SK-N-SH (cell line): ENCODE data around the gene LRRC15.

Experiments
- EP300 ChIP-seq, 2 experiments: IDR thresholded peaks; 2 replicates each; pipeline versions ENCODE4 v1.4.0 to v1.6.1; 2012; ENCODE audit warnings: borderline replicate concordance in 1 of 2, low read depth in 1 of 2, low read length in 1 of 2
- FOSL2 ChIP-seq: IDR thresholded peaks from 2 replicates; pipeline ENCODE4 v1.4.0; 2012; ENCODE audit warnings: low read depth, mild to moderate bottlenecking, moderate library complexity, borderline replicate concordance
- FOXJ3 ChIP-seq: sonication (generic); formaldehyde crosslinking; IDR thresholded peaks from 2 replicates; pipeline ENCODE4 v1.5.1; 2020; ENCODE audit warnings: mild to moderate bottlenecking, missing genetic modification reagents
- POLR2AphosphoS5 ChIP-seq: IDR thresholded peaks from 2 replicates; pipeline ENCODE4 v1.6.1; 2012; ENCODE audit warnings: low read depth, low read length
- RCOR1 ChIP-seq: fragments of 150-350 bp; IDR thresholded peaks from 2 replicates; pipeline ENCODE4 v1.6.1; 2017; ENCODE audit warnings: antibody characterized with exemption, low read length
- TF ChIP-seq, protein P1 (sequence below): fragments of 200-600 bp; sonication (generic); IDR thresholded peaks from 2 replicates; pipeline ENCODE4 v1.6.1; 2017; ENCODE audit warnings: antibody characterized with exemption, mild to moderate bottlenecking, moderate library complexity
- TF ChIP-seq, protein P2 (sequence below): IDR thresholded peaks from 2 replicates; pipeline ENCODE4 v1.6.1; 2012; ENCODE audit warnings: mild to moderate bottlenecking, low read depth, low read length, moderate library complexity

- TF ChIP-seq RCOR1, result no peak
- TF ChIP-seq, protein P1, sequence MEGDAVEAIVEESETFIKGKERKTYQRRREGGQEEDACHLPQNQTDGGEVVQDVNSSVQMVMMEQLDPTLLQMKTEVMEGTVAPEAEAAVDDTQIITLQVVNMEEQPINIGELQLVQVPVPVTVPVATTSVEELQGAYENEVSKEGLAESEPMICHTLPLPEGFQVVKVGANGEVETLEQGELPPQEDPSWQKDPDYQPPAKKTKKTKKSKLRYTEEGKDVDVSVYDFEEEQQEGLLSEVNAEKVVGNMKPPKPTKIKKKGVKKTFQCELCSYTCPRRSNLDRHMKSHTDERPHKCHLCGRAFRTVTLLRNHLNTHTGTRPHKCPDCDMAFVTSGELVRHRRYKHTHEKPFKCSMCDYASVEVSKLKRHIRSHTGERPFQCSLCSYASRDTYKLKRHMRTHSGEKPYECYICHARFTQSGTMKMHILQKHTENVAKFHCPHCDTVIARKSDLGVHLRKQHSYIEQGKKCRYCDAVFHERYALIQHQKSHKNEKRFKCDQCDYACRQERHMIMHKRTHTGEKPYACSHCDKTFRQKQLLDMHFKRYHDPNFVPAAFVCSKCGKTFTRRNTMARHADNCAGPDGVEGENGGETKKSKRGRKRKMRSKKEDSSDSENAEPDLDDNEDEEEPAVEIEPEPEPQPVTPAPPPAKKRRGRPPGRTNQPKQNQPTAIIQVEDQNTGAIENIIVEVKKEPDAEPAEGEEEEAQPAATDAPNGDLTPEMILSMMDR, result no peak
- TF ChIP-seq, protein P2, sequence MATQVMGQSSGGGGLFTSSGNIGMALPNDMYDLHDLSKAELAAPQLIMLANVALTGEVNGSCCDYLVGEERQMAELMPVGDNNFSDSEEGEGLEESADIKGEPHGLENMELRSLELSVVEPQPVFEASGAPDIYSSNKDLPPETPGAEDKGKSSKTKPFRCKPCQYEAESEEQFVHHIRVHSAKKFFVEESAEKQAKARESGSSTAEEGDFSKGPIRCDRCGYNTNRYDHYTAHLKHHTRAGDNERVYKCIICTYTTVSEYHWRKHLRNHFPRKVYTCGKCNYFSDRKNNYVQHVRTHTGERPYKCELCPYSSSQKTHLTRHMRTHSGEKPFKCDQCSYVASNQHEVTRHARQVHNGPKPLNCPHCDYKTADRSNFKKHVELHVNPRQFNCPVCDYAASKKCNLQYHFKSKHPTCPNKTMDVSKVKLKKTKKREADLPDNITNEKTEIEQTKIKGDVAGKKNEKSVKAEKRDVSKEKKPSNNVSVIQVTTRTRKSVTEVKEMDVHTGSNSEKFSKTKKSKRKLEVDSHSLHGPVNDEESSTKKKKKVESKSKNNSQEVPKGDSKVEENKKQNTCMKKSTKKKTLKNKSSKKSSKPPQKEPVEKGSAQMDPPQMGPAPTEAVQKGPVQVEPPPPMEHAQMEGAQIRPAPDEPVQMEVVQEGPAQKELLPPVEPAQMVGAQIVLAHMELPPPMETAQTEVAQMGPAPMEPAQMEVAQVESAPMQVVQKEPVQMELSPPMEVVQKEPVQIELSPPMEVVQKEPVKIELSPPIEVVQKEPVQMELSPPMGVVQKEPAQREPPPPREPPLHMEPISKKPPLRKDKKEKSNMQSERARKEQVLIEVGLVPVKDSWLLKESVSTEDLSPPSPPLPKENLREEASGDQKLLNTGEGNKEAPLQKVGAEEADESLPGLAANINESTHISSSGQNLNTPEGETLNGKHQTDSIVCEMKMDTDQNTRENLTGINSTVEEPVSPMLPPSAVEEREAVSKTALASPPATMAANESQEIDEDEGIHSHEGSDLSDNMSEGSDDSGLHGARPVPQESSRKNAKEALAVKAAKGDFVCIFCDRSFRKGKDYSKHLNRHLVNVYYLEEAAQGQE, result no peak
- TF ChIP-seq EP300 (IDR thresholded peaks at IDR 0.05; ENCODE audit: borderline replicate concordance in 1 of 2, low read depth in 1 of 2, low read length in 1 of 2), result no peak
- no peak for TF ChIP-seq POLR2AphosphoS5
- no peak for TF ChIP-seq FOXJ3 (CRISPR knock-in tag)
- TF ChIP-seq FOSL2, result no peak
Observed at GRCh38 chr3:194352667-194353246, 16.8 kb downstream of the LRRC15 start.
